AG04450 (cell line): Measurements from ENCODE around the gene TANGO6. TPM values are rescaled to one million over a fixed set of nuclear protein-coding genes. Genes with fewer than 3 reads are reported as not detected.

Experiments
- CTCF ChIA-PET: fragments of 300-600, 350-600 bp; formaldehyde crosslinking; extraction: SDS; loops from one replicate; lab custom pipeline; 2022; ENCODE audit warnings: antibody characterized with exemption, inconsistent platforms; lab: Charles Lee
- POLR2A ChIA-PET: fragments of 350-600 bp; formaldehyde crosslinking; extraction: SDS; loops from one replicate; lab custom pipeline; 2021; ENCODE audit warnings: antibody characterized with exemption, inconsistent platforms; lab: Yijun Ruan, JAX
- DNase-seq: peaks from one replicate; pipeline ENCODE4 v3.0.0-alpha.2; 2011; ENCODE audit warnings: low read depth, low spot score
- H3K27ac ChIP-seq: one replicate; pipeline ENCODE4 v1.5.1; 2012; ENCODE audit warnings: low read depth, low read length, control low read depth
- H3K27me3 ChIP-seq: one replicate; pipeline ENCODE4 v1.6.0; 2012; ENCODE audit warnings: low read length; ENCODE audit not compliant: control insufficient read depth, insufficient read depth
- H3K4me3 ChIP-seq: 2 replicates; pipeline ENCODE4 v1.5.1; 2011; ENCODE audit warnings: mild to moderate bottlenecking, low read depth, low read length, control low read depth
- H3K9me3 ChIP-seq: 2 replicates; pipeline ENCODE4 v1.5.1; 2012; ENCODE audit warnings: low read length; ENCODE audit not compliant: control insufficient read depth, insufficient read depth
- polyA plus RNA-seq: library from polyadenylated mRNA; depleted of rRNA; stranded (reverse); fragments of >200 nt; gene quantifications from 2 replicates; pipeline ENCODE4 v1.2.3, GENCODE V29; 2011
- TF ChIP-seq, protein P1 (sequence below): IDR thresholded peaks from 2 replicates; pipeline ENCODE4 v1.5.1; 2011; ENCODE audit warnings: low read depth, low read length, control low read depth, inconsistent platforms

TANGO6 gene
- polyA plus RNA-seq, 1 experiment, result 11.6 TPM

DNA sequence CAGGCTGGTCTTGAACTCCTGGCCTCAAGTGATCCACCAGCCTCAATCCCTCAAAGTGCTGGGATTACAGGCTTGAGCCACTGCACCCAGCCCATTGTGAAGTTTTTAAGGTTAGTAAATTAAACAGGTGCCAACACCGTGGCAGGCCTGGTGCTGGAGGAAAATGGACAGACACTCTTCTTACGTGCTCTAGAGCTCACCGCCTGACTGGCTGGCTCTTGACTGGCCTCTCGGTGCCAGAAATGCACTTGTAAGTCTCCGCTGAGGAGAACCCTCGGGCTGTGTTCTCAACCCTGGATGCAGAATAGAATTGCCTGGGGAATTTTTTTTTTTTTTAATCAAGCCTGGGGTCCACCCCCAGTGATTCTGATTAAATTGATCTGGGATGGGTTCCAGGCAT, 251.9 kb downstream of the TANGO6 start:
- no peaks in the 10 kb centered on the region for H3K9me3 ChIP-seq
- POLR2A ChIA-PET, result interaction anchor here (0.6 kb wide), 1 partner anchor 59 kb away, joined by 3 read pairs; no protein-coding TSS in a partner anchor
- no peak overlapping the region for H3K4me3 ChIP-seq
- DNase-seq, result no peak
- CTCF ChIA-PET, result interaction anchor here (0.8 to 1.2 kb wide), 2 partner anchors 17 to 30 kb away, joined by 3 read pairs; no protein-coding TSS in a partner anchor
- H3K27ac ChIP-seq, result no peak overlapping the region
- H3K27me3 ChIP-seq, result no peaks in the 10 kb centered on the region
- TF ChIP-seq, protein P1, sequence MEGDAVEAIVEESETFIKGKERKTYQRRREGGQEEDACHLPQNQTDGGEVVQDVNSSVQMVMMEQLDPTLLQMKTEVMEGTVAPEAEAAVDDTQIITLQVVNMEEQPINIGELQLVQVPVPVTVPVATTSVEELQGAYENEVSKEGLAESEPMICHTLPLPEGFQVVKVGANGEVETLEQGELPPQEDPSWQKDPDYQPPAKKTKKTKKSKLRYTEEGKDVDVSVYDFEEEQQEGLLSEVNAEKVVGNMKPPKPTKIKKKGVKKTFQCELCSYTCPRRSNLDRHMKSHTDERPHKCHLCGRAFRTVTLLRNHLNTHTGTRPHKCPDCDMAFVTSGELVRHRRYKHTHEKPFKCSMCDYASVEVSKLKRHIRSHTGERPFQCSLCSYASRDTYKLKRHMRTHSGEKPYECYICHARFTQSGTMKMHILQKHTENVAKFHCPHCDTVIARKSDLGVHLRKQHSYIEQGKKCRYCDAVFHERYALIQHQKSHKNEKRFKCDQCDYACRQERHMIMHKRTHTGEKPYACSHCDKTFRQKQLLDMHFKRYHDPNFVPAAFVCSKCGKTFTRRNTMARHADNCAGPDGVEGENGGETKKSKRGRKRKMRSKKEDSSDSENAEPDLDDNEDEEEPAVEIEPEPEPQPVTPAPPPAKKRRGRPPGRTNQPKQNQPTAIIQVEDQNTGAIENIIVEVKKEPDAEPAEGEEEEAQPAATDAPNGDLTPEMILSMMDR, result no peak

DNA sequence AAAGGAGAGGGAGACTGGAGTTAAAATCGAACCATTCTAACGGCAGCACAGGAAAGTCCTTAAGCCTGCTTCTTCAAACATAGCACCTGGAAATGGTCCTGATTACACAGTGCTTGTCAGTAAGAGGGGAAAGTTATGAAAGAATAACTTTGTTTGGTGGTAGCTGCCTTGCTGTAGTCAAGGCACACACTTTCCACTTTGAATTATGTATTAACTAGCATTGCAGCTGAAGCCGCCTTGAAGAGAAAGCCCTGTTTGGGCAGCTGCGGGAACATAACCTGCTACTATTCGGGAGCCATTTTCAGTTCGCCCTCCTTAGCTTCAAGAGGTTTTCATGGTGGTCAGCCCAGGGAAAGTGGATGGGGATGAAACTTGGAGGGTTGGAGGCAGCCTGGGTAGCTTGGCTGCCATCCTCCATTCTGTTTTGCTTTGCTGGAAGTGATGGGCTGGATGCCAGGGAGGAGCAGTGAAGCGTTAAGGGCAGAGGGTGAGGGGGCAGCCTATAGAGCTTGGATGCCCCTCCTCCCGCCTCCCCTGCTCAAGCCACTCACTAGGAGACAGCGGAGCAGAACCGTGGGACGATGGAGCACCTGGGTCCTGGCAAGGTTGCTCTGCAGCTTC, 256.9 kb downstream of the TANGO6 start:
- POLR2A ChIA-PET, result interaction anchor here (1.1 kb wide), 1 partner anchor 33 kb away, joined by 3 read pairs; the partner anchor contains the start of gene UTP4
- DNase-seq, result no peak
- Histone ChIP-seq H3K27me3 (no peaks in the 10 kb centered on the region), H3K9me3 (no peaks in the 10 kb centered on the region), H3K4me3 (no peak overlapping the region), H3K27ac (peak overlapping the region; percentile 11)
- TF ChIP-seq, protein P1, result no peak
- CTCF ChIA-PET, result interaction anchor here (0.6 to 1.3 kb wide), 2 partner anchors 12 to 135 kb away, joined by 4 to 5 read pairs; no protein-coding TSS in a partner anchor

DNA sequence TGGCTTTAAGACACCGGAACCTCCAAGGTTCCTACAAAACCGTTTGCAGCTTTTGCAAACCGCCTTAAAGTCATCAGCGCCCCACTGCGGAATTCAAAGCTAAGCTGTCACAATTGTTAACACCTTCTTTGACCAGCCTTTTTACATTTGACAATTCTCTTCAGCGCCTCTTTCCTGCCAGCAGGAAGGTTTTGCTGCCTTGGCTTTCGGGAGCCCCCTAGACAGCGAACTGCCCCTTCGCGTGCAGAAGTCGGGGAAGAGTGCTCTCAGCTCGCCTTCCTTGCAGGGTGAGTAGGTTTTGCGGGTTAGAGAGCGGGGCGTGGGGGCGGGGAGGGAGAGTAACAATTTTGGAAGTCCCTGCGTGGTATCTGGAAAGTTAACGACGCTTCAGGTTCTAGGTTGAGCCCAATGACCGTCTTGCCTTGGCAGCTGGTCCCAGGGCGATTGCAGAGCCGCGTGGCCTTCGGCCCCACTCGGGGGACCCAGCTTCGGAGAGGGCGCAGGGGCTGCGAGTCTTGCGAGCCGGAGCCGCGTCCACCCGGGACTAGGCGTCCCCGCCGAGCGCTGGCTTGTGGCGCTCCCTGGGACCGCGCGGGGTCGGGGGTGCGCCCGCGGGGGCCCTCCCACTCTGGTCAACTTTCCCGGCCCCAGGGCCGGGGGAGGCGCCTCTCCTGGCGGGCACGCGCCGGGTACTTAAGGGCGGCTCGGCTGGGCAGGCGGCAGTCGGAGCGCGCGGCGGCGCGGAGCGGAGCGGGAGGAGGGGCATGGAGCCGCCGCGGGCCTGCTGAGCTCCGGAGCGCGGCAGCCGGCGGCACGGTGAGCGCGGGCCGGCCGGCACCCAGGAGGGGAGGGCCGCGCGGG, 262.4 kb downstream of the TANGO6 start, which contains the start of gene HAS3:
HAS3 (plus strand) TSS at position 153 of the 861 bp plus-strand sequence. CDS start 3,743 bp downstream, outside the sequence.
- TF ChIP-seq, protein P1, result no peak
- CTCF ChIA-PET, result interaction anchor here (0.8 to 1.5 kb wide), 5 partner anchors 13 to 262 kb away, joined by 3 to 7 read pairs (median 4); no protein-coding TSS in a partner anchor
- POLR2A ChIA-PET, result interaction anchor here (0.6 kb wide), 4 partner anchors 36 to 301 kb away, joined by 4 to 8 read pairs (median 6); no protein-coding TSS in a partner anchor
- Histone ChIP-seq H3K27me3 (peaks cover 2% of the 10 kb centered on the region), H3K4me3 (peak within 1 kb of the TSS; percentile 62), H3K9me3 (no peaks in the 10 kb centered on the region; the same call in 1 of the 2 replicates), H3K27ac (no peak within 1 kb of the TSS)
- DNase-seq, result no peak

DNA sequence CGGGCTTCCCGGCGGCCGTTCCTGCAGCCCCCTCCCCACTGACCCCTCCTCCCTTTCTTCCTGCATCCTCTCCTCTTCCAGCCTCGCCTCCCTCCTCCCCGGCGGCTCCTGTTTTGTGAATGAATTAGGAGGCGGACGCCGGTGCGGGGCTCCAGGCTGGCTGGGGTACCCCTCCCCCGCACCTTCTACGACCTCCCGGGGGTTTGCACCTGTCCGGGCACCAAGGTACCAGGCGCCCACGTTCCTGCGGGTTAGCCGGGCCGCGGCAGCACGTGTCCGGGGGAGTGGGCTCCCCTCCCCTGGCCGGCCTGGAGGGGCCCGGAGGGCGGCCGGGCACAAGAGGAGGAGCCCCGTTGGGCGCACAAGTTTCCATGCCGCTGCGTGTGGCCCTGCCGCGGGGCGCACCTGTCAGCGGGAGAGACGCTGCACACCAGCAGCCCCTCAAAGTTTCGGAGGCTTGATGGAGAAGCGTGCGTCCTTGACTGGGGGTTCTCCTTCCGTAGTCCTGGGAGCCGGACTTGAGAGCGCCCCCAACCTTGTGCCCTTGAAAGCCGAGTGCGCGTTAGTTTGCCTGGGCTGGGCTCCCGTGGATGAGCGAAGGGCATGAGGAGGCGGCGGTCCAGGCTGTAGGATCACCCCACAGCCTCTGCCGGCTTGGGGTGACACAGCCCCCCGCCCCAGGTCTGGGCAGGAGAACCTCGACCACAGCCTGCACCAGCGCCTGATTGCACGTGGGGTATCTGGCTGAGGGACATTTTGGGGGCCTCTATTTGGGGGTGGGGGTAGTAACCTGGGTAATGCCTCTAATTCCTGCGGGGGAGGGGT, 263.4 kb downstream of the TANGO6 start:
- no peak for DNase-seq
- POLR2A ChIA-PET, result no interaction called here
- H3K4me3 ChIP-seq, result peak overlapping the region; percentile 62
- TF ChIP-seq, protein P1, result no peak
- CTCF ChIA-PET, result interaction anchor here (1.4 kb wide), 1 partner anchor 23 kb away, joined by 3 read pairs; no protein-coding TSS in a partner anchor
- H3K27ac ChIP-seq, result no peak overlapping the region
- H3K27me3 ChIP-seq, result peaks cover 2% of the 10 kb centered on the region
- H3K9me3 ChIP-seq, result no peaks in the 10 kb centered on the region; the same call in 1 of the 2 replicates
